Measurements from ENCODE around the gene ENPP1.

DNA sequence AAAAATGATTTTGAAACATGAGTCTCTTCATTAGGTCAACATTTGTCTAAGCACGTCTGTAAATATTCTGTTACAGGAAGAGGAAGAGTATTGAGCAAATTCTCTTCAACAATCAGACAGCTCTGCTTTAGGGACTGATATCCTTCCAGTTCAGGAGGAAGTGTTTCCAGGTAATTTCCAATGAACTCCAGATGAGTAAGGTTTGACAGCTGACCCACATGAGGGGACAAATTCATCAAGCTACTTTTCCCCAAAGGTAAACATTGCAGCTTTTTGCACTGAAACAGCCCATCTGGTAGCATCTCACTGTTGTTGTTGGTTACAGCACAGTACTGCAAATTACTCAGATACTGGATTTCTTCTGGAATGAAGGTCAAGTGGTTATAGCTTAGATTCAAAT, 18.1 kb downstream of the ENPP1 start:
- TF ChIP-seq EZH2phosphoT487 (IDR thresholded peaks at IDR 0.05; ENCODE audit: borderline replicate concordance, low read length), result no peak
- TF ChIP-seq, protein P1, sequence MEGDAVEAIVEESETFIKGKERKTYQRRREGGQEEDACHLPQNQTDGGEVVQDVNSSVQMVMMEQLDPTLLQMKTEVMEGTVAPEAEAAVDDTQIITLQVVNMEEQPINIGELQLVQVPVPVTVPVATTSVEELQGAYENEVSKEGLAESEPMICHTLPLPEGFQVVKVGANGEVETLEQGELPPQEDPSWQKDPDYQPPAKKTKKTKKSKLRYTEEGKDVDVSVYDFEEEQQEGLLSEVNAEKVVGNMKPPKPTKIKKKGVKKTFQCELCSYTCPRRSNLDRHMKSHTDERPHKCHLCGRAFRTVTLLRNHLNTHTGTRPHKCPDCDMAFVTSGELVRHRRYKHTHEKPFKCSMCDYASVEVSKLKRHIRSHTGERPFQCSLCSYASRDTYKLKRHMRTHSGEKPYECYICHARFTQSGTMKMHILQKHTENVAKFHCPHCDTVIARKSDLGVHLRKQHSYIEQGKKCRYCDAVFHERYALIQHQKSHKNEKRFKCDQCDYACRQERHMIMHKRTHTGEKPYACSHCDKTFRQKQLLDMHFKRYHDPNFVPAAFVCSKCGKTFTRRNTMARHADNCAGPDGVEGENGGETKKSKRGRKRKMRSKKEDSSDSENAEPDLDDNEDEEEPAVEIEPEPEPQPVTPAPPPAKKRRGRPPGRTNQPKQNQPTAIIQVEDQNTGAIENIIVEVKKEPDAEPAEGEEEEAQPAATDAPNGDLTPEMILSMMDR (IDR thresholded peaks at IDR 0.05; ENCODE audit: low read depth, low read length, poor library complexity, severe bottlenecking), result no peak

Data from DOHH2 (cell line).